Endothelial cell (in vitro differentiated cells): ENCODE data around the gene LMF2. TPM values are rescaled to one million over a fixed set of nuclear protein-coding genes. Genes with fewer than 3 reads are reported as not detected.

Experiments used
- DNase-seq: peaks from one replicate; pipeline ENCODE4 v3.0.0; 2021; ENCODE audit warnings: low spot score
- H3K27ac Mint-ChIP-seq: one replicate; pipeline ENCODE4 v1.8.0; 2021; ENCODE audit warnings: mixed read lengths, inconsistent platforms; ENCODE audit not compliant: unreplicated experiment
- H3K27me3 Mint-ChIP-seq: one replicate; pipeline ENCODE4 v1.8.0; 2021; ENCODE audit warnings: mild to moderate bottlenecking, moderate library complexity, mixed read lengths, inconsistent platforms; ENCODE audit not compliant: unreplicated experiment
- H3K36me3 Mint-ChIP-seq: one replicate; pipeline ENCODE4 v1.8.0; 2021; ENCODE audit warnings: mild to moderate bottlenecking, low read depth, mixed read lengths, inconsistent platforms; ENCODE audit not compliant: unreplicated experiment
- H3K4me1 Mint-ChIP-seq: one replicate; pipeline ENCODE4 v1.8.0; 2021; ENCODE audit warnings: mild to moderate bottlenecking, mixed read lengths, inconsistent platforms; ENCODE audit not compliant: unreplicated experiment
- H3K4me3 Mint-ChIP-seq: one replicate; pipeline ENCODE4 v1.8.0; 2021; ENCODE audit warnings: mild to moderate bottlenecking, mixed read lengths, inconsistent platforms; ENCODE audit not compliant: unreplicated experiment
- H3K9me3 Mint-ChIP-seq: one replicate; pipeline ENCODE4 v1.8.0; 2021; ENCODE audit warnings: mixed read lengths, inconsistent platforms; ENCODE audit not compliant: unreplicated experiment
- total RNA-seq: library from RNA; stranded (reverse); fragmentation: NEBNext Ultra II Directional; extraction: Animal tissue kit (Norgen Biotek cat#: 25700); gene quantifications from one replicate; pipeline ENCODE4 v1.2.1, GENCODE V29; 2021; ENCODE audit not compliant: unreplicated experiment
- TF ChIP-seq, protein P1 (sequence below): fragments of 200-600 bp; sonication (generic); IDR thresholded peaks from one replicate; pipeline ENCODE4 v1.5.0; 2021; ENCODE audit warnings: antibody characterized with exemption; ENCODE audit not compliant: unreplicated experiment

LMF2 gene
- total RNA-seq, 1 donor from 2014 or later = 88.2 TPM

- Mint-ChIP-seq H3K4me3 (no peak overlapping the region), H3K27ac (no peak overlapping the region), H3K4me1 (peaks cover 5% of the 10 kb centered on the region), H3K27me3 (peaks cover 6% of the 10 kb centered on the region), H3K9me3 (no peaks in the 10 kb centered on the region), H3K36me3 (no peaks in the 10 kb centered on the region)
- TF ChIP-seq, protein P1, sequence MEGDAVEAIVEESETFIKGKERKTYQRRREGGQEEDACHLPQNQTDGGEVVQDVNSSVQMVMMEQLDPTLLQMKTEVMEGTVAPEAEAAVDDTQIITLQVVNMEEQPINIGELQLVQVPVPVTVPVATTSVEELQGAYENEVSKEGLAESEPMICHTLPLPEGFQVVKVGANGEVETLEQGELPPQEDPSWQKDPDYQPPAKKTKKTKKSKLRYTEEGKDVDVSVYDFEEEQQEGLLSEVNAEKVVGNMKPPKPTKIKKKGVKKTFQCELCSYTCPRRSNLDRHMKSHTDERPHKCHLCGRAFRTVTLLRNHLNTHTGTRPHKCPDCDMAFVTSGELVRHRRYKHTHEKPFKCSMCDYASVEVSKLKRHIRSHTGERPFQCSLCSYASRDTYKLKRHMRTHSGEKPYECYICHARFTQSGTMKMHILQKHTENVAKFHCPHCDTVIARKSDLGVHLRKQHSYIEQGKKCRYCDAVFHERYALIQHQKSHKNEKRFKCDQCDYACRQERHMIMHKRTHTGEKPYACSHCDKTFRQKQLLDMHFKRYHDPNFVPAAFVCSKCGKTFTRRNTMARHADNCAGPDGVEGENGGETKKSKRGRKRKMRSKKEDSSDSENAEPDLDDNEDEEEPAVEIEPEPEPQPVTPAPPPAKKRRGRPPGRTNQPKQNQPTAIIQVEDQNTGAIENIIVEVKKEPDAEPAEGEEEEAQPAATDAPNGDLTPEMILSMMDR = no peak
- no peak for DNase-seq
Measured at GRCh38 chr22:50546326-50547262, 39.1 kb upstream of the LMF2 start.

DNA sequence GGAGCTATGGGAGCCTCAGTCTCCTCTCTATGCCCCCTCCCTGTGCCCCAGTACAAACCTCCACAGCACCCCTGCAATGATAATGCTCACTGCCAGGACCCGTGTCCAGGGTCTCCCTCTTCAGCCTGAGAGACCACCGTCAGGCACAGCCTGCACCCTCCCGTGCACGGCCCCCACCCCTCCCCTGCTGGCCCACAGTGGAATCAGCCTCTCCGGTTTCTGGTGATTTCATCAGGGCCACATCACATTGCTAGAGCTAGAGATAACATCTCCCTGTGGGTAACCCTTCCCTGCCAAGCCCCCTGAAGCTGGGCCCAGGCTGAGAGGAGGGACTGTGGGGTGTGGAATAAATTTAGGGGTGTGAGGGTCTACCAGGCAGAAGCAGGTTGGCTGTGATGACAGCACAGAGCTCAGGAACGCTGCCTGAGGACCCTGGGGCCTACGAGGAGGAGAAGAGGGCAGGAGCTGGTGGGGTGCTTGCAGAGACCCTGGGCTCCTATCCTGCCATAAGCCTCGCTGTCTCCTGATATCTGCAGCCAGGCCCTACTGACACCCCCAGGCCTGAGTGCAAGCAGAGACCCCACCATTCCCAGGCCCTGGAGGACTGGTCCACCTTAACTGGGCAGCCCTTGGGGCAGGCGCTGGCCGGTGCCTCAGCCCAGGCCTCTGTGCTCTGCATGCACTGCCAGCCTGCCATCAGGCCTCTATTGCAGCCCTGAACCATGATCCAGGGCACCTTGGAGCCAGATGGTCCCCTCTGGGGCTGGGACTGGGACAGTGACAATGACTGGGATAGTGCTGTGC lies 38.2 kb upstream of the LMF2 start, which contains the start of gene KLHDC7B:
TSS of gene KLHDC7B (plus strand) at position 378 of the 804 bp plus-strand sequence. CDS start at position 723, 345 bp downstream.
- H3K9me3 Mint-ChIP-seq = no peaks in the 10 kb centered on the region
- no peak within 1 kb of the TSS for H3K27ac Mint-ChIP-seq
- no peak for DNase-seq
- no peak within 1 kb of the TSS for H3K4me3 Mint-ChIP-seq
- H3K4me1 Mint-ChIP-seq = peaks cover 5% of the 10 kb centered on the region
- H3K36me3 Mint-ChIP-seq = no peaks in the 10 kb centered on the region
- TF ChIP-seq, protein P1 = no peak
- peaks cover 5% of the 10 kb centered on the region for H3K27me3 Mint-ChIP-seq

- Mint-ChIP-seq H3K27ac (no peak overlapping the region), H3K4me1 (peaks cover 1% of the 10 kb centered on the region), H3K36me3 (no peaks in the 10 kb centered on the region), H3K4me3 (no peak overlapping the region), H3K9me3 (no peaks in the 10 kb centered on the region), H3K27me3 (no peaks in the 10 kb centered on the region)
- TF ChIP-seq, protein P1 = no peak
- no peak for DNase-seq
Measured at GRCh38 chr22:50544746-50545253, 37.3 kb upstream of the LMF2 start.

- Mint-ChIP-seq H3K36me3 (no peaks in the 10 kb centered on the region), H3K27me3 (no peaks in the 10 kb centered on the region), H3K27ac (no peak overlapping the region), H3K4me3 (no peak overlapping the region), H3K4me1 (no peaks in the 10 kb centered on the region), H3K9me3 (no peaks in the 10 kb centered on the region)
- DNase-seq = peak; percentile 88
- TF ChIP-seq, protein P1 = peak; percentile 41
Measured at GRCh38 chr22:50544078-50544745, 36.7 kb upstream of the LMF2 start.
